K562 (cell line): Measurements from ENCODE around the gene C2orf42. TPM values are rescaled to one million over a fixed set of nuclear protein-coding genes. Genes with fewer than 3 reads are reported as not detected.

Source experiments
- ADNP ChIP-seq: fragments of 200-800 bp; sonication (Bioruptor generic); IDR thresholded peaks from 2 replicates; pipeline ENCODE4 v1.6.1; 2016; ENCODE audit warnings: missing genetic modification characterization, missing compliant biosample characterization
- HDGF ChIP-seq: fragments of 450-650 bp; IDR thresholded peaks from 2 replicates; pipeline ENCODE4 v1.6.1; 2016
- HINFP ChIP-seq: fragments of 450-650 bp; conservative IDR thresholded peaks from 2 replicates; pipeline ENCODE4 v1.6.1; 2016; ENCODE audit warnings: missing genetic modification characterization, low read depth, mild to moderate bottlenecking, control low read depth, missing compliant biosample characterization
- LEF1 ChIP-seq: fragments of 450-650 bp; IDR thresholded peaks from 2 replicates; pipeline ENCODE4 v1.6.1; 2016; ENCODE audit warnings: mild to moderate bottlenecking
- MECOM ChIP-seq: fragments of 250-450 bp; sonication (Bioruptor Pico); IDR thresholded peaks from 2 replicates; pipeline ENCODE4 v1.8.0; 2022; ENCODE audit warnings: inconsistent platforms
- OTX1 ChIP-seq: fragments of 450-650 bp; formaldehyde crosslinking; IDR thresholded peaks from 2 replicates; pipeline ENCODE4 v1.4.0; 2022; ENCODE audit warnings: mild to moderate bottlenecking
- PCBP1 ChIP-seq: fragments of 200-400 bp; formaldehyde crosslinking; IDR thresholded peaks from 2 replicates; pipeline ENCODE4 v1.6.1; 2018; ENCODE audit warnings: mild to moderate bottlenecking, low read depth, low read length; ENCODE audit not compliant: poor library complexity, severe bottlenecking
- POLR2B ChIP-seq: fragments of 450-650 bp; IDR thresholded peaks from 2 replicates; pipeline ENCODE4 v1.6.1; 2018; ENCODE audit warnings: low read depth; ENCODE audit not compliant: partially characterized antibody
- RFX5 ChIP-seq: IDR thresholded peaks from 2 replicates; pipeline ENCODE4 v1.6.1; 2011; ENCODE audit warnings: low read depth, mild to moderate bottlenecking, improper control_type of control experiment, low read length
- ZC3H4 ChIP-seq: sonication (generic); formaldehyde crosslinking; IDR thresholded peaks from 2 replicates; pipeline ENCODE4 v1.9.0; 2021; ENCODE audit warnings: missing genetic modification reagents, borderline replicate concordance
- ZNF175 ChIP-seq: fragments of 200-800 bp; sonication (Bioruptor generic); IDR thresholded peaks from 2 replicates; pipeline ENCODE4 v1.6.1; 2016; ENCODE audit warnings: low read depth, mild to moderate bottlenecking, missing genetic modification characterization, missing compliant biosample characterization
- ZSCAN32 ChIP-seq: fragments of 450-650 bp; formaldehyde crosslinking; IDR thresholded peaks from 2 replicates; pipeline ENCODE4 v1.4.0; 2020; ENCODE audit warnings: mild to moderate bottlenecking, moderate library complexity
- ZZZ3 ChIP-seq: fragments of 450-650 bp; IDR thresholded peaks from 2 replicates; pipeline ENCODE4 v1.6.1; 2016; ENCODE audit warnings: antibody characterized with exemption, mild to moderate bottlenecking, moderate library complexity
- polyA plus RNA-seq, 8 experiments: library from polyadenylated mRNA; depleted of rRNA in 4 of 8; stranded (reverse) in 5 of 8; unstranded in 3 of 8; fragments of >200 nt; fragmentation: Nextera tagmentation in 2 of 8; fragmentation: Illumina TruSeq in 1 of 8; extraction: Ambion mirVana in 2 of 8; extraction: Trizol in 1 of 8; gene quantifications; 2 replicates each; pipeline versions ENCODE4 v1.2.1 to v1.2.3, GENCODE V29; 2011 to 2014; ENCODE audit warnings: inconsistent platforms in 1 of 8, missing spikeins in 1 of 8
- total RNA-seq, 7 experiments: library from RNA; depleted of rRNA in 6 of 7; stranded (reverse); fragments of >200 nt in 6 of 7; fragmentation: Illumina TruSeq in 2 of 7; extraction: Trizol in 2 of 7; gene quantifications; 2 replicates each; pipeline versions ENCODE4 v1.2.1 to v1.2.3, GENCODE V29; 2011 to 2021; ENCODE audit warnings: low replicate concordance in 1 of 7
- TF ChIP-seq, protein P1 (sequence below), 3 experiments: IDR thresholded peaks in 2 of 3; conservative IDR thresholded peaks in 1 of 3; 2 replicates each; pipeline ENCODE4 v1.5.1; 2011 to 2012; ENCODE audit warnings: low read length in 3 of 3, mild to moderate bottlenecking in 3 of 3, control low read depth in 2 of 3, improper control_type of control experiment in 1 of 3, inconsistent platforms in 1 of 3, low read depth in 1 of 3, mixed read lengths in 1 of 3, moderate library complexity in 1 of 3; ENCODE audit not compliant: insufficient read depth in 2 of 3

Gene C2orf42
- total and polyA plus RNA-seq, 9 of the 15 experiments (the other 6 are each of a cell fraction or from before 2014, with no cell fraction given) = 4.6 to 10.9 (median 7.5) TPM

GRCh38 chr2:70121627-70122372 lies 69.0 kb downstream of the C2orf42 start (continued):
- TF ChIP-seq MECOM (no peak), ADNP (tag) (no peak), ZZZ3 (no peak), ZSCAN32 (CRISPR knock-in tag) (no peak), POLR2B (no peak), ZC3H4 (CRISPR knock-in tag) (no peak), PCBP1 (no peak), HDGF (no peak), RFX5 (no peak), HINFP (tag) (no peak), ZNF175 (CRISPR knock-in tag) (peak; percentile 62; the same call in 1 of the 2 replicates), LEF1 (no peak), OTX1 (no peak)
- TF ChIP-seq, protein P1, sequence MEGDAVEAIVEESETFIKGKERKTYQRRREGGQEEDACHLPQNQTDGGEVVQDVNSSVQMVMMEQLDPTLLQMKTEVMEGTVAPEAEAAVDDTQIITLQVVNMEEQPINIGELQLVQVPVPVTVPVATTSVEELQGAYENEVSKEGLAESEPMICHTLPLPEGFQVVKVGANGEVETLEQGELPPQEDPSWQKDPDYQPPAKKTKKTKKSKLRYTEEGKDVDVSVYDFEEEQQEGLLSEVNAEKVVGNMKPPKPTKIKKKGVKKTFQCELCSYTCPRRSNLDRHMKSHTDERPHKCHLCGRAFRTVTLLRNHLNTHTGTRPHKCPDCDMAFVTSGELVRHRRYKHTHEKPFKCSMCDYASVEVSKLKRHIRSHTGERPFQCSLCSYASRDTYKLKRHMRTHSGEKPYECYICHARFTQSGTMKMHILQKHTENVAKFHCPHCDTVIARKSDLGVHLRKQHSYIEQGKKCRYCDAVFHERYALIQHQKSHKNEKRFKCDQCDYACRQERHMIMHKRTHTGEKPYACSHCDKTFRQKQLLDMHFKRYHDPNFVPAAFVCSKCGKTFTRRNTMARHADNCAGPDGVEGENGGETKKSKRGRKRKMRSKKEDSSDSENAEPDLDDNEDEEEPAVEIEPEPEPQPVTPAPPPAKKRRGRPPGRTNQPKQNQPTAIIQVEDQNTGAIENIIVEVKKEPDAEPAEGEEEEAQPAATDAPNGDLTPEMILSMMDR (IDR thresholded peaks at IDR 0.05 in 2 of 3, conservative IDR thresholded peaks at IDR 0.05 in 1 of 3; ENCODE audit: insufficient read depth in 2 of 3, low read depth in 1 of 3, low read length in 3 of 3) = no peak
